ENCODE measurements around the gene PANX2. TPM values are rescaled to one million over a fixed set of nuclear protein-coding genes. Genes with fewer than 3 reads are reported as not detected.

PANX2 gene
- total RNA-seq, 4 donors from 2014 or later: 0.40 to 0.83 TPM; not detected in 2

DNA sequence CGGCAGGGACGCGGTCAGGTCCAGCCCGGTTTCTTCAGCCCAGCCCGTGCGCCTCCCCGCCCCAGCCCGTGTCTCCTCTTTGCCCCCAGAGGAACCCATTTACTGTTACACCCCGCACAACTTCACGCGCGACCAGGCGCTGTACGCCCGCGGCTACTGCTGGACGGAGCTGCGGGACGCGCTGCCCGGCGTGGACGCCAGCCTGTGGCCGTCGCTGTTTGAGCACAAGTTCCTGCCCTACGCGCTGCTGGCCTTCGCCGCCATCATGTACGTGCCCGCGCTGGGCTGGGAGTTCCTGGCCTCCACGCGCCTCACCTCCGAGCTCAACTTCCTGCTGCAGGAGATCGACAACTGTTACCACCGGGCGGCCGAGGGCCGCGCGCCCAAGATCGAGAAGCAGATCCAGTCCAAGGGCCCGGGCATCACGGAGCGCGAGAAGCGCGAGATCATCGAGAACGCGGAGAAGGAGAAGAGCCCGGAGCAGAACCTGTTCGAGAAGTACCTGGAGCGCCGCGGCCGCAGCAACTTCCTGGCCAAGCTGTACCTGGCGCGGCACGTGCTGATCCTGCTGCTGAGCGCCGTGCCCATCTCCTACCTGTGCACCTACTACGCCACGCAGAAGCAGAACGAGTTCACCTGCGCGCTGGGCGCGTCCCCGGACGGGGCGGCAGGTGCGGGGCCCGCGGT is 6.5 kb downstream of the PANX2 start:
- no peak for DNase-seq
- H3K36me3 ChIP-seq: no peaks in the 10 kb centered on the region
- intact Hi-C loops (cut with DNase I; ENCODE audit: low total_unique reads) (no loop called here), in situ Hi-C loops (cut with MboI; ENCODE audit: low sequenced_read_pairs in 4 of 4) (no loop called here)
- TF ChIP-seq POLR2A (IDR thresholded peaks at IDR 0.05): no peak
- TF ChIP-seq, protein P1, sequence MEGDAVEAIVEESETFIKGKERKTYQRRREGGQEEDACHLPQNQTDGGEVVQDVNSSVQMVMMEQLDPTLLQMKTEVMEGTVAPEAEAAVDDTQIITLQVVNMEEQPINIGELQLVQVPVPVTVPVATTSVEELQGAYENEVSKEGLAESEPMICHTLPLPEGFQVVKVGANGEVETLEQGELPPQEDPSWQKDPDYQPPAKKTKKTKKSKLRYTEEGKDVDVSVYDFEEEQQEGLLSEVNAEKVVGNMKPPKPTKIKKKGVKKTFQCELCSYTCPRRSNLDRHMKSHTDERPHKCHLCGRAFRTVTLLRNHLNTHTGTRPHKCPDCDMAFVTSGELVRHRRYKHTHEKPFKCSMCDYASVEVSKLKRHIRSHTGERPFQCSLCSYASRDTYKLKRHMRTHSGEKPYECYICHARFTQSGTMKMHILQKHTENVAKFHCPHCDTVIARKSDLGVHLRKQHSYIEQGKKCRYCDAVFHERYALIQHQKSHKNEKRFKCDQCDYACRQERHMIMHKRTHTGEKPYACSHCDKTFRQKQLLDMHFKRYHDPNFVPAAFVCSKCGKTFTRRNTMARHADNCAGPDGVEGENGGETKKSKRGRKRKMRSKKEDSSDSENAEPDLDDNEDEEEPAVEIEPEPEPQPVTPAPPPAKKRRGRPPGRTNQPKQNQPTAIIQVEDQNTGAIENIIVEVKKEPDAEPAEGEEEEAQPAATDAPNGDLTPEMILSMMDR (IDR thresholded peaks at IDR 0.05 in 4 of 5, conservative IDR thresholded peaks at IDR 0.05 in 1 of 5): no peak
- H3K4me1 ChIP-seq: no peaks in the 10 kb centered on the region
- no peak overlapping the region for H3K27ac ChIP-seq
- ATAC-seq: no peak
- no peaks in the 10 kb centered on the region for H3K9me3 ChIP-seq
- peaks cover 11 to 33% (median 29%) of the 10 kb centered on the region in 3 donors for H3K27me3 ChIP-seq
- no peak overlapping the region for H3K4me3 ChIP-seq

DNA sequence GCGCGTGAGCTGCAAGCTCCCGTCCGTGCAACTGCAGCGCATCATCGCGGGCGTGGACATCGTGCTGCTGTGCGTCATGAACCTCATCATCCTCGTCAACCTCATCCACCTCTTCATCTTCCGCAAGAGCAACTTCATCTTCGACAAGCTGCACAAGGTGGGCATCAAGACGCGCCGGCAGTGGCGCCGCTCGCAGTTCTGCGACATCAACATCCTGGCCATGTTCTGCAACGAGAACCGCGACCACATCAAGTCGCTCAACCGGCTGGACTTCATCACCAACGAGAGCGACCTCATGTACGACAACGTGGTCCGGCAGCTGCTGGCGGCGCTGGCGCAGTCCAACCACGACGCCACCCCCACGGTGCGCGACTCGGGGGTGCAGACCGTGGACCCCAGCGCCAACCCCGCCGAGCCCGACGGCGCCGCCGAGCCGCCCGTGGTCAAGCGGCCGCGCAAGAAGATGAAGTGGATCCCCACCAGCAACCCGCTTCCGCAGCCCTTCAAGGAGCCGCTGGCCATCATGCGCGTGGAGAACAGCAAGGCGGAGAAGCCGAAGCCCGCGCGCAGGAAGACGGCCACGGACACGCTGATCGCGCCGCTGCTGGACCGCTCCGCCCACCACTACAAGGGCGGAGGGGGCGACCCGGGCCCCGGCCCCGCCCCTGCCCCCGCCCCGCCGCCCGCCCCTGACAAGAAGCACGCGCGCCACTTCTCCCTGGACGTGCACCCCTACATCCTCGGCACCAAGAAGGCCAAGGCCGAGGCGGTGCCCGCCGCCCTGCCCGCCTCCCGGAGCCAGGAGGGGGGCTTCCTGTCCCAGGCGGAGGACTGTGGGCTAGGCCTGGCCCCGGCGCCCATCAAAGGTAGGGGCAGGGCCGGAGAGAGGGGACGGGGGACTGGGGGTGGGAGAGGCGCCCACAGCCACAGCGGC is 7.3 kb downstream of the PANX2 start:
- no peak for ATAC-seq
- peaks cover 11 to 33% (median 27%) of the 10 kb centered on the region in 3 donors for H3K27me3 ChIP-seq
- no peak overlapping the region for H3K4me3 ChIP-seq
- intact Hi-C loops (cut with DNase I; ENCODE audit: low total_unique reads): no loop called here
- TF ChIP-seq POLR2A (IDR thresholded peaks at IDR 0.05): no peak
- TF ChIP-seq, protein P1 (IDR thresholded peaks at IDR 0.05 in 4 of 5, conservative IDR thresholded peaks at IDR 0.05 in 1 of 5): no peak
- H3K4me1 ChIP-seq: no peaks in the 10 kb centered on the region
- in situ Hi-C loops (cut with MboI; ENCODE audit: low sequenced_read_pairs in 4 of 4): no loop called here
- H3K9me3 ChIP-seq: no peaks in the 10 kb centered on the region
- DNase-seq: no peak
- H3K36me3 ChIP-seq: no peaks in the 10 kb centered on the region
- H3K27ac ChIP-seq: no peak overlapping the region

DNA sequence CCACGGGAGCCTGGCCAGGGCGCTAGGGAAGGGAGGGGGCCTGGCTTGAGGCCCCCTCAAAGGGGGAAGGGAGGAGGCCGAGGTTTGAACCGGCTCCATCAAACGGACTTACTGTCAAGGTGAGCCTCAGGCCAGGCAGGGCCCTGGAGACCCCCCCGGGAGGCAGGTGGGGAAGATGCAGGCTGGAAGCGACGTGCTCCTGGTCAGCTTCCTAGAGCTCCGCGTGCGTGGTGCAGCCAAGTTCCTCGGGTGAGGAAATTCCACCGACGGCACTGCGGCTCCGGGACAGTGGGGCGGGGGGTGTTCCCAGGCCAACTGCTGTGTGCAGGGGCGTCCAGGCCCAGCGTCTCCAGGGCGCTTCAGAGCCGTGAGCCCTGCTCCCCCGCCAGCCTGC is 7.9 kb downstream of the PANX2 start:
- Histone ChIP-seq H3K4me3 (no peak overlapping the region), H3K9me3 (no peaks in the 10 kb centered on the region), H3K36me3 (no peaks in the 10 kb centered on the region), H3K27ac (no peak overlapping the region), H3K4me1 (no peaks in the 10 kb centered on the region), H3K27me3 (peaks cover 11 to 33% (median 27%) of the 10 kb centered on the region in 3 donors)
- no peak for TF ChIP-seq POLR2A (IDR thresholded peaks at IDR 0.05)
- TF ChIP-seq, protein P1 (IDR thresholded peaks at IDR 0.05 in 4 of 5, conservative IDR thresholded peaks at IDR 0.05 in 1 of 5): no peak
- in situ Hi-C loops (cut with MboI; ENCODE audit: low sequenced_read_pairs in 4 of 4): no loop called here
- ATAC-seq (no peak), DNase-seq (no peak)
- intact Hi-C loops (cut with DNase I; ENCODE audit: low total_unique reads): no loop called here

DNA sequence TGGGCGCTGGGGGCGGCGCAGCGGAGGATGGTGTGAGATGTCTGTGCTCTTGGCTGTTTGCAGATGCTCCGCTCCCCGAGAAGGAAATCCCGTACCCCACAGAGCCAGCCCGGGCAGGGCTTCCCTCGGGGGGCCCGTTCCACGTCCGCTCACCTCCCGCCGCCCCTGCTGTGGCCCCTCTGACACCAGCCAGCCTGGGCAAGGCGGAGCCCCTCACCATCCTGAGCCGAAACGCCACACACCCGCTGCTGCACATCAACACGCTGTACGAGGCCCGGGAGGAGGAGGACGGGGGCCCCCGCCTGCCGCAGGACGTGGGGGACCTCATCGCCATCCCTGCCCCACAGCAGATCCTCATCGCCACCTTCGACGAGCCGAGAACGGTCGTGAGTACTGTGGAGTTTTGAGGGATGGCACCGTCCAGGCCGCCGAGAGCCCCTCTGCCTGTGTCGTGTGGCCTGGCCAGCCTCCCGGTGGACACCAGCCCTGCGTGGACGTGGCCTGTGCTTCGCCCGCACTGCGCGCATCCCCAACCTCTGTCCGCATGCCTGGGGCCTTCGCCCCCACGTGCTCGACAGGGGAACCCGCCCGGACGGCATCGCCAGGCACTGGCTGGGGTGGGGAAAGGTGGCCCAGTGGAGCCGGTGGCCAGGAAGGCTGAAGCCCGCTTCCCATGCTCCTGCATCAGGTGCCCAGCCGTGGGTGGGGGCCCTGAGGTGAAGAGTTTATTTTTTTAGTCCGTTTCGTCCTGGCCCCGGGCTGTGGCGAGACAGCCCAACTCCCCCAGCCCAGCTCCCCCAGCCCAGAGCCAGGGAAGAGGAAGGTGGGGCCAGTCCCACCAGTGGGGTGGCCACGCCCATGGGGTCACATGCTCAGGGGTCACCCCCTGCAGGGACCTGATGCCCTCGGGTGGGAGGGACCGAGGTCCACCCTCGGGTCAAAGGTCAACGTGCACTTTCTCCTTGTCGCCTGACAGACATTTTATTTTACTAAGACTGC is 8.6 kb downstream of the PANX2 start:
- ATAC-seq (no peak), DNase-seq (no peak)
- intact Hi-C loops (cut with DNase I; ENCODE audit: low total_unique reads): no loop called here
- H3K4me1 ChIP-seq: peaks cover 0 to under 1% of the 10 kb centered on the region in 2 donors
- no peak overlapping the region for H3K27ac ChIP-seq
- H3K36me3 ChIP-seq: no peaks in the 10 kb centered on the region
- H3K4me3 ChIP-seq: no peak overlapping the region
- H3K9me3 ChIP-seq: no peaks in the 10 kb centered on the region
- in situ Hi-C loops (cut with MboI; ENCODE audit: low sequenced_read_pairs in 4 of 4): no loop called here
- TF ChIP-seq, protein P1 (IDR thresholded peaks at IDR 0.05 in 4 of 5, conservative IDR thresholded peaks at IDR 0.05 in 1 of 5): no peak
- TF ChIP-seq POLR2A (IDR thresholded peaks at IDR 0.05): no peak
- peaks cover 11 to 33% (median 27%) of the 10 kb centered on the region in 3 donors for H3K27me3 ChIP-seq

All from gastrocnemius medialis (tissue), 4 donors.